Measurements from ENCODE around the gene EFNB2.

DNA sequence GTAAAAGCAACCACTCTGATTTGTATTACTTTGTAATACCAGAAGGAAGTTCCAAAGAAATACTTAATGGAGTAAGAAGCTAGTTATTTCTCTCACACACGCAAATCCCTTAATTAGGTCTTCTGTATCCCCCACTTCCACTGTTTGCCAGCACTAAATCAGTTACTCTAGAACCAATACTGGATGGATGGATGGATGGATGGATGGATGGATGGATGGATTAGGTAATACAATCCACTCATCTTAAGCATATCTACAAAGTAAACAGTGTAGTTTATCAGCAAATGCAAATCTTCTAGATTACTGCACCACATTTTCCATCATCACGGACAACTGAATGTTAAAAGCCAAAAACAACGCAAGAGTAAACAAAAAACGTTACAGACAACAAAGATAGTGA lies 5.2 kb upstream of the EFNB2 start:
- TF ChIP-seq, protein P1, sequence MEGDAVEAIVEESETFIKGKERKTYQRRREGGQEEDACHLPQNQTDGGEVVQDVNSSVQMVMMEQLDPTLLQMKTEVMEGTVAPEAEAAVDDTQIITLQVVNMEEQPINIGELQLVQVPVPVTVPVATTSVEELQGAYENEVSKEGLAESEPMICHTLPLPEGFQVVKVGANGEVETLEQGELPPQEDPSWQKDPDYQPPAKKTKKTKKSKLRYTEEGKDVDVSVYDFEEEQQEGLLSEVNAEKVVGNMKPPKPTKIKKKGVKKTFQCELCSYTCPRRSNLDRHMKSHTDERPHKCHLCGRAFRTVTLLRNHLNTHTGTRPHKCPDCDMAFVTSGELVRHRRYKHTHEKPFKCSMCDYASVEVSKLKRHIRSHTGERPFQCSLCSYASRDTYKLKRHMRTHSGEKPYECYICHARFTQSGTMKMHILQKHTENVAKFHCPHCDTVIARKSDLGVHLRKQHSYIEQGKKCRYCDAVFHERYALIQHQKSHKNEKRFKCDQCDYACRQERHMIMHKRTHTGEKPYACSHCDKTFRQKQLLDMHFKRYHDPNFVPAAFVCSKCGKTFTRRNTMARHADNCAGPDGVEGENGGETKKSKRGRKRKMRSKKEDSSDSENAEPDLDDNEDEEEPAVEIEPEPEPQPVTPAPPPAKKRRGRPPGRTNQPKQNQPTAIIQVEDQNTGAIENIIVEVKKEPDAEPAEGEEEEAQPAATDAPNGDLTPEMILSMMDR (IDR thresholded peaks at IDR 0.05), result no peak
- TF ChIP-seq POLR2A (IDR thresholded peaks at IDR 0.05), result no peak
